IPS-18c (cell line): Measurements from ENCODE around the gene CSNK1G3.
"Not testable (repeated sequence)": the region's sequence is repeated elsewhere in the genome, so short reads cannot be mapped to it uniquely, and the experiment has no call there.

Experiments
- H3K4me3 ChIP-seq: 2 replicates; pipeline ENCODE4 v1.7.0; 2013; ENCODE audit warnings: low read depth, mild to moderate bottlenecking, low read length, moderate library complexity; ENCODE audit not compliant: insufficient read depth
- H3K9me3 ChIP-seq: one replicate; pipeline ENCODE4 v1.6.1; 2013; ENCODE audit warnings: mild to moderate bottlenecking, low read length, moderate library complexity; ENCODE audit not compliant: control insufficient read depth, insufficient read depth

CSNK1G3 gene

DNA sequence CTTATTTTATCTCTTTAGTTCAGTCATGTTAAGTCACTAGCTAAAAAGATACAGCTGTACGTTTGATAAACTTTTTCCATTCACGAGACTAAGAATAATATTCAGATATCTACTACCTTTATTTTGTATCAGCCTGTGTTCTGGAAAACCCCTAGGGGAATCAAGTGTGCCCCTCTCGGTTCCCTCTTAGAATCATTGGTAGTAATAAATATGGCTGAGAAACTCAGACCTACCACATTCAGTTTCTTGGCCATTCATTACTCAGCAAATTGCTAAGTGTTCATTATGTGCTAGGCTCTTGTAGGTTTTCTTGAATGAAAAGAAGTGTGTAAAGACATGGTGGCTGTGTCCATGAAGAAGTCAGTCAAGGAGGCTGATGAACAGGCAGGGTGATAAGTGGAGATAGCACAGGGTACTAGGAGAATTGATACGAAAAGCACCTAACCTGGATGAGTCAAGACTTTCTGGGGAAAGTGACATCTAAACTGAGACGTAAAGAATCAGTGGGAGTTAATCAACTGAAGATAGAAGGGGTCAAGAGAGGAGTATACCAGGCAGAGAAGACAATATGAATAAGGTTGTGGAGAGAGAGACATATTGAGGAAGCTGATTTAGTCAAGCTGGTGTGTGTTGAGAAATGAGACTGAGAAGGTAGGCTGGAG is 86.2 kb downstream of the CSNK1G3 start:
- no peak overlapping the region for H3K4me3 ChIP-seq
- H3K9me3 ChIP-seq = no peaks in the 10 kb centered on the region

DNA sequence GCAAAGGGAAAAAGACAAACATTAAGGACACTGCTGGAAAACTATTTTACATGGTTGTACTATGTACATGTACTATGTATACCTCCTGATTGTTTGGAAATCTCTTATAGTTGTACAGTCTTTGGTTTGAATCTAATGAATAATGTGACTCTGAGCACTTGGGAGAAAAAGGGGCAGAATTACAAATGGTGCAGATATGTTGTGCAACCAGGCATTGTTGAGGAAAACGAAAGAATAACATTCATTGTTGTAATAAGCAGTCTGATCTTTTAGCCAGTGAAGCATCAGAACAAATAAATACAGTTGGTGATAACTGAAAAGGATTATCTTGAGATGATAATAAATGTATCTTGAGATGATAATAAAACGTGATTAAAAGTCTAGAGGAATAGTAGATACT is 87.2 kb downstream of the CSNK1G3 start:
- no peaks in the 10 kb centered on the region for H3K9me3 ChIP-seq
- H3K4me3 ChIP-seq = no peak overlapping the region

DNA sequence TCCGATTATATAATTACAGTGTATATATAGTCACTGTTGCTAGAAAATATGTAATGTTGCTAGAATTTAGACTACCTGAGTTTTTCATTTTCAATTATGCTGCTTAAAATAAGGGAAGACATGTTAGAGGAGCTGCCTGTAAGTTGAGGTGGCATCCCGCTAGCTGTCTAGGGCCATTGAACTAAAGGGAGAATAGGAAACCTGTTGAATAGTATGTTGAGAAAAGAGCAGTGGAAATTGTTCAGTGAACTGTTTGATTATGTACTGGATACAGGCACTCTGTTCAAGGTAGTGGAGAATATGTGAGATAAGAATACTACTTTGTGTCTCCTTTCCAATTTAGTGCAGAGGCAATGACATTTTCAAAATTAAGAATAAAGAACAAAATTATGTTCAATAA is 89.6 kb downstream of the CSNK1G3 start:
- Histone ChIP-seq H3K4me3 (no peak overlapping the region), H3K9me3 (no peaks in the 10 kb centered on the region)

DNA sequence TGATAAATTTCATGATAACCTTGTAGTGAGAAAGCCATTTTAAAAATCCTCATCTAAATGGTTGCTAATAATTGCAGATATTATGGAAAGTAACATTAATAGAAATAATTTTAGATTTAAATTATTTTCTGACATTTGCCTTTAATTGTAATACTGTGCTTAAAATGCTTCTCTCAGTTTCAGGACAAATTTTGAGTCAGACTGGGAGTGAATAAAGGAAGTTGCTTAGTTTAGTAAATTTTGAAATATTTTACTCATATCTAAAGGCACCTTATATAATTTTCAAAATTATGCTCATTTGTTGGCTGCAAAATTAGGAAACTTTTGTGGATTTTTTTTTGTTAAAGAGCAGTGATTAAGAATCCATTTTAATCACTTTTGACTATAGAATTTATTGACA is 93.8 kb downstream of the CSNK1G3 start:
- Histone ChIP-seq H3K4me3 (no peak overlapping the region), H3K9me3 (no peaks in the 10 kb centered on the region)

DNA sequence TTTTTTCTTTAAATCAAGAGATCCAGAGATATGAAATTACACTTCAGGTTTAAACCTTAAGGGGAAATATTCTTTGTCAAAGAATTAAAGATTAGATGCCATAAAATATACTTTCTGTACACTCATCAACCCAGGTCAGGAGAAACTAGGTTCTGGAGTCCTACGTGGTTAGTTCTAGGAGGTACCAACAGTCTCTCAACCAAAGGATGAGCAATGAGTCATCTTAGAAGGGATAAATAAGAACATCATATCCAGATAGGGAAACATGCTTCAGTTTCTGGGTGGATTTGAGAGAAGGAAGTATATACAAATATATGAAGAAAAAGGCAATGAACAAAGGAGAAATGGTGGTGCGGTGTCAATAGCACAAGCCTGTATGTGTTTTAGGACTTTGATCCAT is 98.2 kb downstream of the CSNK1G3 start:
- no peaks in the 10 kb centered on the region for H3K9me3 ChIP-seq
- no peak overlapping the region for H3K4me3 ChIP-seq

DNA sequence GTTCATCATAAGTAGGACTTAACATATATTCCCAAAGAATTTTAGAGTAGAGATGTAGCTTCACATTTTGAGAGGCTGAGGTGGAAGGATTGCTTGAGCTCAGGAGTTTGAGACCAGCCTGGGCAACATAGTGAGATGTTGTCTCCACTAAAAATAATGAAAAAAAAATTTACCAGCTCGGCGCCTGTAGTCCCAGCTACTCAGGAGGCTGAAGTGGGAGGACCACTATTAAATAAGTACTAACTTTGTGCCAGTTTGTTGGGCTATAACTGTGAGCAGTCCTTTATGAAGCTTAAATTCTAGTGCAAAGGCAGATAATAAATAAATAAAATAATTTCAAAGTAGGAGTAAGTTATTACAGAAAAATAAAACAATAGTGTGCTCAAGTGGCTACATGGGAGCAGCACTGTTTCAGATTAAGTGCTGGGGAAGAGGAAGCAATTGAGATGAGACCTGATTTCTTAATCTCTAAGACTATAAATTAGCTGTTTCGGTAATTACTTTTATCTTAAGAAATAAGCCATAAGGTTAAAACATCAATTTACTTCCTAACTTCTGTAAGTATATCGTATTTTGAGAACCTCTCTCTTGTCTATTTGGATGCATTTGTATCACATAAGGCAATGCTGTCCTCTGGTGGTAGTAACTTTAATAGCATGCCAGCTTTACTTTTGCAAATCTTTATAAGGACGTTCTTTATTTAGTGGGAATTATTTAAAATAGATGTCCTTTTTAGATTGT is 98.9 kb downstream of the CSNK1G3 start:
- Histone ChIP-seq H3K9me3 (no peaks in the 10 kb centered on the region), H3K4me3 (no peak overlapping the region)

DNA sequence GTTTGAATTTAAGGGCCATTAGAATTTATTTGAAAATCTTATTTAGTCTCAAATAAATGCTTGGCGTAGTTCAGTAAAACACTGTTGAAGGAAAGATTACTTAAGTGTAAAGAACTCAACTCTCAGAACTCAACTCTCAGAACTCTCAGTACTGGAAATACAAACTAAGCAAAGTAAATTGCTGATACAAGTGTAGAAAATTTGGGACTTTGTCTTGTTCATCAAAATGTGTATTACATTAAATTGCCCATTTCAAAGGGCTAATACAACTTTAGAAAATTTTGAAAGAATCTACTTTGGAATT is 99.4 kb downstream of the CSNK1G3 start:
- Histone ChIP-seq H3K4me3 (no peak overlapping the region), H3K9me3 (no peaks in the 10 kb centered on the region)

DNA sequence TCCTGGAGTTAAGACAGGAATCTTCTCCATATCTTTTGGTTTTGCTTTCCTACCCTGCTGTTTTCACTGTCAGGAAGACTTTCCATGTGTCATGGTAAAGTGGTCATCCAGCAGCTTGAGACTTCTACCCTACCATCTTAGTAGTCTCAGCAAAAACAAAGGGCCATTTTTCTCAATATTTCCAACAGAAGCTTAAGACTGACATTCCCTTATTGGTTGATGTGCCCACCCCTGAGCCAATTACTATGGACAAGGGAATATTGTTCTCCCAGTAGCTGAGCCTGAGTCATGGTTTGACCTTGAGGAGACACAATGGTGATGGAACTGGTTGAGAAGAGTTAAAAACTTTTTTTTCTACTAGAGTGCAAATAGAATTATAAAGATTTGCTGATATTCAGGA is 105.6 kb downstream of the CSNK1G3 start:
- no peak overlapping the region for H3K4me3 ChIP-seq
- no peaks in the 10 kb centered on the region for H3K9me3 ChIP-seq

DNA sequence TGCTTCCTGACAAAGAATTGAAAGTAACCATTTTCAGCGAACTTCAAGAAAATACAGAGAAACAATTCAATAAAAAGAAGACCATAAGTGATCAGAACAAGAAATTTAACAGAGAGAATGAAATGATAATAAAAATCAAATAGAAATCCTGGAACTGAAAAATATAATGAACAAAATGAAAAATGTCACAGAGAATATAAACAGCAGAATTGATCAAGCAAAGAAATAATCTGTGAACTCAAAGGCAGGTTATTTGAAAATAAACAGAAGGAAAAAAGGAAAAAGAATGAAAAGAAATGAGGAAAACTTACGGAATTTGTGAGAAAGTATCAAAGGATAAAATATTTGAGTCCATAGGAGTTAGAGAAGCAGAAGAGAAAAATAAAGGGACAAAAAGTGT is 114.1 kb downstream of the CSNK1G3 start:
- peaks cover 2% of the 10 kb centered on the region for H3K9me3 ChIP-seq

DNA sequence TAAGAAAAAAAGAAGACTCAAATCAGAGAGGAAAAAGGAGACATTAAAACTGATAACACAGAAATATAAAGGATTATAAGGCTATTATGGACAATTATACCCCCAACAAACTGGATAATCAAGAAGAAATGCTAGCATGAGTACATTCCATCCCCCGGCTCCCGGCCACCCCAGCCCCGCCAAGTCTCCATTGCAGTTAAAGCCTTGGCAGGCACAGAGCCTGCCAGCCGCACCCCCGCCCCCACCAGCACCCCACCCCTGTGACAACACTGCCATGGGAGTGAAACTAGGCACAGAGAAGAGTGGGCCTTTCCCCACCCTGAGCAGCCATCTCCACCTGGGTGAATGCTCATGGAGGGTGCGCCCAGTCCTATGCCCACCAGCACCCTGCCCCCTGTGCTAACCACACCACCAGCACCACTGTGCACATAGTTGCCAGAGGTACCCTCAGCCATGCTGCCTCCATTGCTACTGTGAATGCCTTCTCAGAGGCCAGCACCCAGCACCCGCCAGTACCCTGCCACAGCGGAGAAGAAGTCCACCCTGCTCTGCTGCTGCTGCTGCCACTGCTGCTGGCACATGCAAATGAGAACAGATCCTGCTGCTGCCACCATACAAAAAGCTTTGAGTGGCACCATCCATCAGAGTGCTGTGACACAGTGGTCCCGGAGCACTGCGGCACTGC is 117.0 kb downstream of the CSNK1G3 start:
- Histone ChIP-seq H3K9me3 (peaks cover 2% of the 10 kb centered on the region), H3K4me3 (no peak overlapping the region)

More for the DNA sequence above, 114.1 kb downstream of the CSNK1G3 start:
- no peak overlapping the region for H3K4me3 ChIP-seq

DNA sequence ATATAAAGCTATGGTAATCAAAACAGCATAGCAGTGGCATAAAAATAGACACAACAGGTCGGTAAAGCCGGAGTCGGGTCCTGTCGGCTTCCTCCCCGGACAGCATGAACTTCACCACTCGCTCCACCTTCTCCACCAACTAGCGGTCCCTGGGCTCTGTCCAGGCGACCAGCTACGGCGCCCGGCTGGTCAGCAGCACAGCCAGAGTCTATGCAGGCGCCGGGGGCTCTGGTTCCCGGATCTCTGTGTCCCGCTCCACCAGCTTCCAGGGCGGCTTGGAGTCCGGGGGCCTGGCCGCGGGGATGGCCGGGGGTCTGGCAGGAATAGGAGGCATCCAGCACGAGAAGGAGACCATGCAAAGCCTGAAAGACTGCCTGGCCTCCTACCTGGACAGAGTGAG is 124.0 kb downstream of the CSNK1G3 start:
- Histone ChIP-seq H3K4me3 (no peak overlapping the region), H3K9me3 (peaks cover 2% of the 10 kb centered on the region)

DNA sequence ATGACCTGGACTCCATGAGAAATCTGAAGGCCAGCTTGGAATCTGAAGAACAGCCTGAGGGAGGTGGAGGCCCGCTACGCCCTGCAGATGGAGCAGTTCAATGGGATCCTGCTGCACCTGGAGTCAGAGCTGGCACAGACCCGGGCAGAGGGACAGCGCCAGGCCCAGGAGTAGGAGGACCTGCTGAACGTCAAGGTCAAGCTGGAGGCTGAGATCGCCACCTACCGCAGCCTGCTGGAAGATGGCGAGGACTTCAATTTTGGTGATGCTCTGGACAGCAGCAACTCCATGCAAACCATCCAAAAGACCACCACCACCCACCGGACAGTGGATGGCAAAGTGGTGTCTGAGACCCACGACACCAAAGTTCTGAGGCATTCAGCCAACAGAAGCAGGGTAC is 125.1 kb downstream of the CSNK1G3 start:
- not testable (repeated sequence) for H3K9me3 ChIP-seq

DNA sequence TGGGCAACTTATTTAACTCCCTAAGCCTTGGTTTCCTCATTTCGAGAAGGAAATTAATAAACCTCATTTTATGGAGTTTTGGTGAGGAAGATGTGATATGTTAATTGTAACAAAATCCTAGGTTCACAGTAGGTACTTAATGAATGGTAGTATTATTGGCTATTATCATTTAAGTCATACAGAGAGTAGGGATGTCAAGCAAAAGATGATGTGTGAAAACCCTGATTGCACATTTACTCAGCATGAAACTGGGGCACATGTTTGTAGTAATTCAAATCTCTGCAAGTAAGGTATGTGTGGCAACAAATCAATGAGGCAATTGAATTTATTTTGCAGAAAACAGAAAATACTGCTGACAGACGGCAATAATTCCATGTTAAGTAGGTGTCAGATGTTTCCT is 127.3 kb downstream of the CSNK1G3 start:
- no peak overlapping the region for H3K4me3 ChIP-seq
- peaks cover 2% of the 10 kb centered on the region for H3K9me3 ChIP-seq

More for the DNA sequence above, 125.1 kb downstream of the CSNK1G3 start:
- H3K4me3 ChIP-seq = not testable (repeated sequence)

DNA sequence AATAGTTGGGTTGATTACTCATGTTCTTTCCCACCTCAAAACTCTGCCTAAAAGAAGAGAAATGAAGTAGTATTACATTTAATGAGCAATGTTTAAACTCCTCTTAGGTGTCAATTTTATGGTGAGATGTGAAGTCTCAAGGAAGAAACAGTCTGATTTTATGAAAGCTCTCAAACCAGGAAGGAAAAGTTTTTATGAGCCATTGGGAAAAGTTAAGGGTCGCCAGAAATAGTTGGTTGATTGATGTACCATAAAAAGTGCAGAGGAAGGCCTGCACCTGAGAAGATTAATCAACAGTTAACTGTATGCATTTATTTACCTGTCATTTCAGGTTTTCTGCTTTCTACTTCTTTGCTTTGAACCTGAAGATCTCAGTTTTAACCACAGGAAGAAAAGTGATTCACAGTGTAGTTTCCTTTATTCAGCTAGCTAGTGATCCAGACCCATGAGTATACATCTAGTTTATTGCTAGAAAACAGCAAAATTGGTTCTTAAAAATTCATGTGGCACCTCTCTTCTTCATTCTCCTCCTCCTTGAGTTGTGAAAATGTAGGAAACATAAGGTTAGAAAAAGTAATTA is 133.1 kb downstream of the CSNK1G3 start:
- Histone ChIP-seq H3K4me3 (no peak overlapping the region), H3K9me3 (no peaks in the 10 kb centered on the region)

DNA sequence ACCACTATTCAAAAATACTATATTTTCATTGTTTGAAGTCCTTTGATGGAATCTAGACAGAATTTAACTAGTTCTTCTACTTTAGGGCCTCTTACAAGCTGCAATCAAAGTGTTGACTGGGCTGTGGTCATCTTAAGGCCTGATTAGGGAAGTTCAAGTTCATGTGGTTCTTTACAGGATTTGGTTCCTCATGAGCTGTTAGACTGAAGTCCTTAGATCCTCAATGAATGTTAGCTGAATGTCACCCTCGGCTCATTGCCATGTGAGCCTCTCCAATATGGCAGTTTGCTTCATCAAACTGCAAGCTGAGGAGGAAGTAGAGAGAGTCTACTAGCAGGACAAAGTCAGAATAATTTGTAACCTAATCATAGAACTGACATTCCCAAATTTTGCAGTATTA is 135.1 kb downstream of the CSNK1G3 start:
- H3K9me3 ChIP-seq = no peaks in the 10 kb centered on the region
- H3K4me3 ChIP-seq = no peak overlapping the region

DNA sequence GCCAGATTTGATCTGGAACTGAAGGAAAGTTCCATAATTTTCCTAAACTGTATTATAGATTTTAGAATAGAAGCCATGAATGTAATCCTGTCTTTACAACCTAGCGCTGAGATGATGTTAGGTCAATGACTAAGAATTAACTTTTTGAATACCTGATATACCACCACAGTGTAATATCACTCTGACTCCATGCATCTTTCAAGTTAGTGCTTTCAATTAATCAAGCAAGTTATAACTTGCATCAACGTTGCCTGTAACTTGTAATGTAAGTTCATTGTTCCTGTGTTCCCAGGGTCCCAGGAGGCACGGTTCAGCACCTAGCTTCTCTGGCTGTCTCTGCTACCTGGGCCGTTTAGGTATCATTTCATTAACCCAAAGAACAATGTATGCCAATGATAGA is 139.3 kb downstream of the CSNK1G3 start:
- Histone ChIP-seq H3K4me3 (no peak overlapping the region), H3K9me3 (no peaks in the 10 kb centered on the region)

DNA sequence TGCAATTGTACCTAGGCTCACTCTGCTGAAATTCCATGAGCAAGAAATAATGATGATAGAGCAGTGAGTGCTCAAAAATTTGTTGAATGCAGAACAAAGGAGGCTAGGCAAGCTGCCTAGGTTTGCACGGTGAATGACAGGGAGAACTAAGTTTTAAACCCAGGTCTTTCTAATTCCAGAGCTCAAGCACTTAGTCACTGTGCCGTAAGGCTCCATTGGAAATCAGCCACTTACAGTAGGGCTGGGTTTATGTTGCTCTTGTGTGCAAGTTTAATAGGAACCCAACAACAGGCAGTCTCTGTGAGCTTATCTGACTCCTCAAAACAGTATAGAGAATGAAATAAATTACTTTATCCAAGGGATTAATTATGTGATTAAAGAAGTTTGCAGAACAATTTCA is 147.0 kb downstream of the CSNK1G3 start:
- Histone ChIP-seq H3K9me3 (no peaks in the 10 kb centered on the region), H3K4me3 (no peak overlapping the region)

DNA sequence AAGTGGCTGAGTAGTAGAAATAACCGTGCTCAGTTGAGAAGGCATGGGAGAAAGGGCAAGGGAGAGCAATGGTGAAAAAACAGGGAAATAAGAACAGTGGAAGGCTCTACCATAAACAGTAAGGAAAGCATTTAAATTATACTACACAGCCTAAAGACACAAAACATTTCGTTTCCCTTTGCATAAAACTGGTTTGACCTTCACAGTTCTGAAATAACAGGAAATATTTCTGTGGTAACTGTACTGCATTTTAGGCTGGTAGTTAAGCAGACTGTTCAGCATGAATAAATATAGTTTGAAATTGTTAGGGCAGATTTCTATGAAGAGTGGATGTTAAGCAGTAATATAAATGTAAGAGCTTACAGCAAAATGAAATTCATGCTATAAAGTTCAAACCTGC is 147.5 kb downstream of the CSNK1G3 start:
- no peaks in the 10 kb centered on the region for H3K9me3 ChIP-seq
- H3K4me3 ChIP-seq = no peak overlapping the region
